GM23248 (cell line): Measurements from ENCODE around the gene KCNN3.

Experiments
- EZH2 ChIP-seq: fragments of 200-600 bp; sonication (generic); IDR thresholded peaks from 2 replicates; pipeline ENCODE4 v1.6.1; 2018; ENCODE audit warnings: antibody characterized with exemption, mild to moderate bottlenecking; ENCODE audit not compliant: insufficient read depth, poor library complexity, severe bottlenecking
- EZH2phosphoT487 ChIP-seq: fragments of 200-600 bp; sonication (generic); IDR thresholded peaks from 2 replicates; pipeline ENCODE4 v1.6.1; 2018; ENCODE audit warnings: antibody characterized with exemption, moderate library complexity, mild to moderate bottlenecking, low read depth; ENCODE audit not compliant: insufficient read depth

DNA sequence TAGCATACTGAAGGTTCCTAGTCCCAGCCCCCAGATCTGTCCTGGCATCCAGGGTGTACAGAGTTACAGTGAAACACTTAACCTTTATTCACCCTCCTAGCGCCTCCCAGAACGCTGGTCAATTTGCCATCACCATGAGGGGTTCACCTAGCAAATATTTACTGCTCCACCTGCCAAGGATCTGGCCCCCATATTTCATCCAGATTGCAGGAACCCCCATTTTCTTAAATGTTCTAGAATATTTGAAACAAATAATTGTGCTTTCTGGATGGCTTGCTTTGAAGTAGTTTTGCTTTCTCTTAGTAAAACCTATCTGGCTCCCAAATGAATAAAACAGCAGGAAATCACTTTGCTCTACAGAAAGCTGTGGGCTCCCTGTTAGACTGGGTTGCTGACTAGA lies 37.7 kb downstream of the KCNN3 start:
- no peak for TF ChIP-seq EZH2phosphoT487
- no peak for TF ChIP-seq EZH2
